Measurements from ENCODE around the gene HS3ST4.

Gene HS3ST4

DNA sequence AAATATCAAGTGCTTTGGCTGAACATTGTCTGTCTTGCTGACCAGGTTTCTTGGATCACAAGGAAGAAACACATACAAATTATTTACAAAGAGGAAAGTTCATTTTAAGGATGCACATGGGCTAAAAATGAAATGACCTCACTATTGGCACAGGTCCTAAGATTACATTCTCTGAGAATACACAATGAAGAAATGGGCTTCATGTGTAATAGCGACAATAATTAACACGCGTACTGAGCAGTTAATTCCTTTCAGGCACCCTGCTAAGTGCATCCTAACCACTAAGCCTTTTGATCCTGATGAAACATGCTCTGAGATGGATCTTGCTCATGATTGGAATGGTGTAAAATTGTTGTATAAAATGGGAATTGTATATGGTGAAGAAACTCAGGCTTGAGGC lies 429.0 kb downstream of the HS3ST4 start:
- DNase-seq, result no peak

- DNase-seq, result no peak
Observed at GRCh38 chr16:26128296-26128695, 436.5 kb downstream of the HS3ST4 start.

- no peak for DNase-seq
Observed at GRCh38 chr16:26129997-26130396, 438.2 kb downstream of the HS3ST4 start.

GRCh38 chr16:26133416-26134093 lies 441.8 kb downstream of the HS3ST4 start:
- no peak for DNase-seq

GRCh38 chr16:26134588-26134987 lies 442.8 kb downstream of the HS3ST4 start:
- no peak for DNase-seq

DNA sequence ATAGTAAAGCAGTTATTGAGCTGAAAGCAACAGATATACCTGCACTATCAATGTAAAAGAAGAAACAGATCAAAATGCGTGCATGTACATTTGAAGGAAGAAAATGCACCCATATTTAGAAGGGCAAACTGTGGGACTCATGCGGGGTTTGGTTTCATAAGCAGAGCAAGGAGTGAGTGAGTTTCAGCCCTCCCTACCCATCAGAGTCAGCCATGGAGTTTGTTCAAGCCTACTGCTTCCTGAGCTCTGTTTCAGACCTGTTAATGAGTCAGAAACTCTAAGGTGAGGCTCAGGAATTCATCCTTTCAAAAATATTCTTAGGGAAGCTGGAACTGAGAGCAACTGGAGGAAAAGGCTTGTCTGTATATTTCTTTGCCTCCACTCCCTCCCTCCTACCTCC lies 446.2 kb downstream of the HS3ST4 start:
- no peak for DNase-seq

DNA sequence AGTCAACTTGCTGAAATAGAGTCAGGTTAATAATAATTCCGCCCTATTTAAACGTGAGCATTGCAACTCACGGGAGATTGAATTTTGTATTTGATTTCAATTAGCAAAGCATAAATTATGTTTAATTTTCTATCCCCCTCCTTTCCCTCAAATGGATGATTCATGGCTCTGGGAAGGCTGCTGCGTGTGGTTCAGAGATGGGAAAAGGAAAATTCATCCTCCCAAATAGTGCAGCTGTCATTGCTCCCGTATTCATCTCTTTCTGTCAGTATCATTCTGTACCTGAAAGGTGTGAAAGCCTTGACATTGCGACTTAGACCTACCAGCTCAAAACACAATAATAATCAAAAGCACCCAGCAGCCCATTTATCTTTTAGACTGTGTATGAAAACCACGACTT lies 447.3 kb downstream of the HS3ST4 start:
- DNase-seq, result no peak

GRCh38 chr16:26139884-26140283 lies 448.1 kb downstream of the HS3ST4 start:
- no peak for DNase-seq

- no peak for DNase-seq
Observed at GRCh38 chr16:26149364-26150190, 457.8 kb downstream of the HS3ST4 start.

DNA sequence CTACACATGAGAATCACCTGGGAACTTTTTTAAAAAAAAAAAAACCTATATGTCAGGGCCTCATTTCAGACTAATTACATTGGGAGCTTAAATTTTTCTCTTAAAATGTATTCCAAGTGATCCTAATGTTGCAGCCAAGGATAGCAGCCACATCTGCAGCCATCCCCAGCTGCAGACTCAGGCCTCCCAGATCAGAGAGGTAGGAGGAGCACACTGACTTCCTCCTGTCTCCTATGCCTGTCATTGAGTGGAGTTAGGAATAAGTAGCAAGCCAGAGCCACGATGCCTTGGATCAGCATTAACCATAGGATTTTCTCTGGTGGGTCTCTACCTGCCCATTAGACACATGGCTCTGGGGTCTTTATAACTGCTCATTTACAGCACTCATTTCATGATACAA lies 463.5 kb downstream of the HS3ST4 start:
- no peak for DNase-seq

- DNase-seq, result no peak
Observed at GRCh38 chr16:26157319-26157718, 465.6 kb downstream of the HS3ST4 start.

GRCh38 chr16:26158142-26158759 lies 466.5 kb downstream of the HS3ST4 start:
- no peak for DNase-seq

DNA sequence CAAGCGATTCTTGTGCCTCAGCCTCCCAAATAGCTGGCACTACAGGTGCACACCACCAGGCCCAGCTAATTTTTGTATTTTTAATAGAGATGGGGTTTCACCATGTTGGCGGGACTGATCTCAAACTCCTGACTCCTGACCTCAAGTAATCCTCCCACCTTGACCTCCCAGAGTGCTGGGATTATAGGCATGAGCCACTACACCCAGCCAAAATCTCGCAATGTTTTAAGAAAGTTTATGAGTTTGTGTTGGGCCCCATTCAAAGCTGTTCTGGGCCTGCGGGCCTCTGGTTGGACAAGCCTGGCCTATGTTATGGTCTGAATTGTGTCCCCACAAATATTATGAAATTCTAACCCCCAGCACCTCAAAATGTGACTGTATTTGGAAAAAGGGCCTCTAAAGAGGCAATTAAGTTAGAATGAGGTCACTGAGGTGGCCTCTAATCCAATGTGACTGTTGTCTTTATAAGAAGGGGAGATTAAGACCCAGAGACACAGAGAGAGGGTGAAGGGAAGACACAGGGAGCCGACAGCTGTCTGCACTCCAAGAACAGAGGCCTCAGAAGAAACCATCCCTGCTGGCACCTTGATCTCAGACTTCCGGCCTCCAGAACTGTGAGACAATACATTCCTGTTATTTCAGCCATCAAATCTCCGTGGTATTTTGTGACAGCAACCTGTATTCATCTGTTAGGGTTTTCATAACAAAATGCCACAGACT lies 469.9 kb downstream of the HS3ST4 start:
- no peak for DNase-seq

DNA sequence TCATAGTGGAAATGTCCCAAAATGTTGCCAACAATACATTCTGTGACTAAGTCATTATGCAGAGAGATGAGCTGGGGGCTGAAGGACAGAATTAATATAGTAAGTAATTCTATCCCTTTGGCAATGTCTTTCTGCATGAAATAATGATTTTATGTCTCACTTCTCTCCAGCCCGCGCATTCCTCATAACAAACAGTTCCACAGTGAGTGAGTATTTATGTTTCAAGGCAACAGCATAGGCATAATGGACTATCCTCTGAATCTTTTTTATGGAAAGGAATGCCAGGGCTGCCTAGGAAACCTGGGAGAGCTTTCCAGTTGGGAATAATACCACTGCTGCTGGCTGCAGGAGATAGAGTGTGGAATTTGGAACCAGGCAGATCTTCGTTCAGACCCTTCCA lies 477.7 kb downstream of the HS3ST4 start:
- DNase-seq, result no peak

DNA sequence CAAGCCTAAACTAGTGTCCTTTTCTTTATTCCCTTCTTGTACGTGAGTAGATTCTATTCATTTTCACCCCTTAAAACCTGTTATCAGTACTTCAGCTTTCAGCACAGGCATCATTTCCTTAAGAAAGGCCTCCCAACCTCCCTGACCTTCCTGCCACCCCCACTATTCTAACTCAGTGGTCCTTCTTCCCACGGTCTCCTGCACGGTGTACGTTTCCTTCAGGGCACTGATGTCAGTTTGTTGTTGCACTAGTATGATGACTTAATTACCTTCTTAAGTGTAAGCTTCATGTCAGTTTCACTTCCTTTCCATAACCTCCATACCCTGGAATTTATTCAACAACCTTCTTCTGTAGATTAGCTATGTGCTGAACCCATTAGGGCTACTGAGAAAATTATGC lies 484.2 kb downstream of the HS3ST4 start:
- DNase-seq, result no peak

GRCh38 chr16:26177438-26177837 lies 485.7 kb downstream of the HS3ST4 start:
- no peak for DNase-seq

- no peak for DNase-seq
Observed at GRCh38 chr16:26178298-26178697, 486.5 kb downstream of the HS3ST4 start.

GRCh38 chr16:26186091-26186615 lies 494.4 kb downstream of the HS3ST4 start:
- no peak for DNase-seq

Data from activated gamma-delta T cell (primary cell).